Muscle of leg (tissue), 16 donors: ENCODE measurements around the gene TNFSF13. TPM values are rescaled to one million over a fixed set of nuclear protein-coding genes. Genes with fewer than 3 reads are reported as not detected.

Experiments
- DNase-seq: peaks from one replicate; pipeline ENCODE4 v3.0.0; 2013
- H3K27ac ChIP-seq: one replicate; pipeline ENCODE4 v1.5.1; 2013; ENCODE audit warnings: mild to moderate bottlenecking, low read length, control low read depth
- H3K27me3 ChIP-seq: one replicate; pipeline ENCODE4 v1.6.1; 2013; ENCODE audit warnings: low read length; ENCODE audit not compliant: control insufficient read depth, insufficient read depth
- H3K36me3 ChIP-seq: one replicate; pipeline ENCODE4 v1.6.1; 2013; ENCODE audit warnings: low read length; ENCODE audit not compliant: control insufficient read depth, insufficient read depth
- H3K4me1 ChIP-seq: one replicate; pipeline ENCODE4 v1.6.1; 2013; ENCODE audit warnings: low read length; ENCODE audit not compliant: control insufficient read depth, insufficient read depth
- H3K4me3 ChIP-seq: one replicate; pipeline ENCODE4 v1.5.1; 2013; ENCODE audit warnings: low read length, control low read depth
- H3K9me3 ChIP-seq: replicated peaks from 2 replicates; pipeline ENCODE4 v1.6.1; 2013; ENCODE audit warnings: low read depth, low read length; ENCODE audit not compliant: control insufficient read depth
- WGBS: methylation state at CpG from one replicate; pipeline ENCODE4 v1.1.5; 2013; ENCODE audit warnings: missing lambda C conversion rate; ENCODE audit not compliant: insufficient coverage; 5-methylcytosine and 5-hydroxymethylcytosine counted together
- long read RNA-seq, 11 donors: transcript quantifications; one replicate each; lab custom pipeline, GENCODE V29; 2026
- polyA plus RNA-seq, 8 donors: library from polyadenylated mRNA; unstranded; fragments of 120-200 nt; gene quantifications; one replicate each; pipeline versions ENCODE4 v1.2.1 to v1.2.3, GENCODE V29; 2013; ENCODE audit warnings: inconsistent platforms in 1 of 8, low replicate concordance in 1 of 8; ENCODE audit not compliant: insufficient read length in 8 of 8, insufficient read depth in 1 of 8
- total RNA-seq: library from RNA; stranded (reverse); fragments of 120-200 nt; gene quantifications from one replicate; pipeline ENCODE4 v1.2.4, GENCODE V29; 2013

The TNFSF13 gene, protein sequence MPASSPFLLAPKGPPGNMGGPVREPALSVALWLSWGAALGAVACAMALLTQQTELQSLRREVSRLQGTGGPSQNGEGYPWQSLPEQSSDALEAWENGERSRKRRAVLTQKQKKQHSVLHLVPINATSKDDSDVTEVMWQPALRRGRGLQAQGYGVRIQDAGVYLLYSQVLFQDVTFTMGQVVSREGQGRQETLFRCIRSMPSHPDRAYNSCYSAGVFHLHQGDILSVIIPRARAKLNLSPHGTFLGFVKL
- 2.2 TPM for total RNA-seq
- polyA plus RNA-seq: 1 to 10 TPM; 3.5 to 5.9 (median 4.3) TPM
- long read RNA-seq, donor 1: 0 reads
- long read RNA-seq, donor 2: 0 reads
- long read RNA-seq, donor 3: 0 reads
- long read RNA-seq, donor 4, partial matches to known transcripts: 0 of 1 reads
- long read RNA-seq, donor 4, other reads (novel, unspliced or antisense): 0 of 1 reads
- long read RNA-seq, donor 5, partial matches to known transcripts: 0 of 3 reads
- long read RNA-seq, donor 5, other reads (novel, unspliced or antisense): 0 of 3 reads
- long read RNA-seq, donor 6, partial matches to known transcripts: 0 of 1 reads
- long read RNA-seq, donor 6, other reads (novel, unspliced or antisense): 0 of 1 reads
- long read RNA-seq, donor 7, partial matches to known transcripts: 0 of 1 reads
- long read RNA-seq, donor 7, other reads (novel, unspliced or antisense): 0 of 1 reads
- long read RNA-seq, donor 8: 0 reads
- long read RNA-seq, donor 9, partial matches to known transcripts: 0 of 2 reads
- long read RNA-seq, donor 9, other reads (novel, unspliced or antisense): 0 of 2 reads
- long read RNA-seq, donor 10, partial matches to known transcripts: 0 of 2 reads
- long read RNA-seq, donor 10, other reads (novel, unspliced or antisense): 0 of 2 reads
- long read RNA-seq, donor 11: 0 reads

DNA sequence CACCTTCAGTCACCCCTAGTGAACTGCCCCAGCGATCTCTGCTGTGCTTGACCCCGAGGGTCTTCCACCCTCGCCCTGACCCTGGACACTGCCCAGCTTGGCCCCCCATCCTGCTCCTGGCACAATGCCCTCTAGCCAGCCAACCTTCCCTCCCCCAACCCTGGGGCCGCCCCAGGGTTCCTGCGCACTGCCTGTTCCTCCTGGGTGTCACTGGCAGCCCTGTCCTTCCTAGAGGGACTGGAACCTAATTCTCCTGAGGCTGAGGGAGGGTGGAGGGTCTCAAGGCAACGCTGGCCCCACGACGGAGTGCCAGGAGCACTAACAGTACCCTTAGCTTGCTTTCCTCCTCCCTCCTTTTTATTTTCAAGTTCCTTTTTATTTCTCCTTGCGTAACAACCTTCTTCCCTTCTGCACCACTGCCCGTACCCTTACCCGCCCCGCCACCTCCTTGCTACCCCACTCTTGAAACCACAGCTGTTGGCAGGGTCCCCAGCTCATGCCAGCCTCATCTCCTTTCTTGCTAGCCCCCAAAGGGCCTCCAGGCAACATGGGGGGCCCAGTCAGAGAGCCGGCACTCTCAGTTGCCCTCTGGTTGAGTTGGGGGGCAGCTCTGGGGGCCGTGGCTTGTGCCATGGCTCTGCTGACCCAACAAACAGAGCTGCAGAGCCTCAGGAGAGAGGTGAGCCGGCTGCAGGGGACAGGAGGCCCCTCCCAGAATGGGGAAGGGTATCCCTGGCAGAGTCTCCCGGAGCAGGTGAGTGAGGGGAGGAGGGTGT, at the start of gene TNFSF13:
TSS of gene TNFSF13 (plus strand) at position 207 of the 776 bp plus-strand sequence. CDS start at position 497, 290 bp downstream.
- peak within 1 kb of the TSS; percentile 22 for H3K4me3 ChIP-seq

DNA sequence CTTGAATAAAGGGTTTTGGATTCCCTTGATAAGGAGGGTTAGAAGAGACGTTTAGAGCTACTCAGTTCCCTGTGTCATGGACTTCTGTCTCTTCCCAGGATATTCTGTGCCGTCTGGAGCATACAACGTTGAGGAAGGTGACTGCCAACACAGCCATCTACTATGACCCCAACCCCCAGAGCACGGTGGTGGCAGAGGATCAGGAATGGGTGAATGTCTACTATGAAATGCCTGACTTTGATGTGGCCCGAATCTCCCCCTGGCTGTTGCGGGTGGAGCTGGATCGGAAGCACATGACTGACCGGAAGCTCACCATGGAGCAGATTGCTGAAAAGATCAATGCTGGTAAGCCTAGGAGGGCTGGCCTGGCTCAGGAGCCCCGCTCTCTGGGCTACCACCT, 49.7 kb upstream of the TNFSF13 start:
- Histone ChIP-seq H3K4me1 (peaks cover 4% of the 10 kb centered on the region), H3K27ac (no peak overlapping the region), H3K9me3 (no peaks in the 10 kb centered on the region), H3K27me3 (no peaks in the 10 kb centered on the region), H3K4me3 (no peak overlapping the region), H3K36me3 (peaks cover 73% of the 10 kb centered on the region)
- DNase-seq: no peak
- WGBS: 95% methylated on average over 4 of the region's 9 CpGs

More for the DNA sequence above, at the start of gene TNFSF13:
- no peak for DNase-seq
- 36% methylated on average over 14 of the region's 16 CpGs for WGBS
- no peaks in the 10 kb centered on the region for H3K9me3 ChIP-seq
- peaks cover 53% of the 10 kb centered on the region for H3K4me1 ChIP-seq
- H3K36me3 ChIP-seq: peaks cover 11% of the 10 kb centered on the region
- H3K27me3 ChIP-seq: no peaks in the 10 kb centered on the region
- peak within 1 kb of the TSS; percentile 98 for H3K27ac ChIP-seq

GRCh38 chr17:7509937-7510336, 48.6 kb upstream of the TNFSF13 start:
- peak overlapping the region; percentile 35 for H3K27ac ChIP-seq
- H3K4me3 ChIP-seq: no peak overlapping the region
- H3K36me3 ChIP-seq: peaks cover 77% of the 10 kb centered on the region
- H3K4me1 ChIP-seq: peaks cover 4% of the 10 kb centered on the region
- H3K9me3 ChIP-seq: no peaks in the 10 kb centered on the region
- WGBS: 70% methylated on average over 1 of the region's 5 CpGs
- no peaks in the 10 kb centered on the region for H3K27me3 ChIP-seq
- peak; percentile 51 for DNase-seq

- Histone ChIP-seq H3K9me3 (no peaks in the 10 kb centered on the region), H3K4me3 (no peak overlapping the region), H3K4me1 (peaks cover 4% of the 10 kb centered on the region), H3K27me3 (no peaks in the 10 kb centered on the region), H3K27ac (no peak overlapping the region), H3K36me3 (peaks cover 79% of the 10 kb centered on the region)
- DNase-seq: no peak
- 83% methylated on average over 9 of the region's 10 CpGs for WGBS
Measured at GRCh38 chr17:7511108-7511507, 47.4 kb upstream of the TNFSF13 start.

DNA sequence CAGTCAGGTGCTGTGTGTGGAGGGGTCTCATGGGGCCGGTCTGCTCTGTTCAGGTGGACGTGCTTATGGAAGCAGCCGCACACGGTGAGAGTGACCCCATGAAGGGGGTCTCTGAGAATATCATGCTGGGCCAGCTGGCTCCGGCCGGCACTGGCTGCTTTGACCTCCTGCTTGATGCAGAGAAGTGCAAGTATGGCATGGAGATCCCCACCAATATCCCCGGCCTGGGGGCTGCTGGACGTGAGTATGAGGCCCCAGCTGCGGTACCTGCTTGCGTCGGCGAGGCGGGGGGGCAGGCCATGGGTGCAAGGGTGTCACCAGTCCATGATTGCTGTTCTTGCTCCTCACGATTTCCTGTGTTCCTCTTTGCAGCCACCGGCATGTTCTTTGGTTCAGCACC, 46.4 kb upstream of the TNFSF13 start:
- 87% methylated on average over 15 of the region's 15 CpGs for WGBS
- peaks cover 4% of the 10 kb centered on the region for H3K4me1 ChIP-seq
- H3K4me3 ChIP-seq: no peak overlapping the region
- H3K36me3 ChIP-seq: peaks cover 72% of the 10 kb centered on the region
- H3K27ac ChIP-seq: no peak overlapping the region
- no peaks in the 10 kb centered on the region for H3K9me3 ChIP-seq
- DNase-seq: no peak
- H3K27me3 ChIP-seq: no peaks in the 10 kb centered on the region

DNA sequence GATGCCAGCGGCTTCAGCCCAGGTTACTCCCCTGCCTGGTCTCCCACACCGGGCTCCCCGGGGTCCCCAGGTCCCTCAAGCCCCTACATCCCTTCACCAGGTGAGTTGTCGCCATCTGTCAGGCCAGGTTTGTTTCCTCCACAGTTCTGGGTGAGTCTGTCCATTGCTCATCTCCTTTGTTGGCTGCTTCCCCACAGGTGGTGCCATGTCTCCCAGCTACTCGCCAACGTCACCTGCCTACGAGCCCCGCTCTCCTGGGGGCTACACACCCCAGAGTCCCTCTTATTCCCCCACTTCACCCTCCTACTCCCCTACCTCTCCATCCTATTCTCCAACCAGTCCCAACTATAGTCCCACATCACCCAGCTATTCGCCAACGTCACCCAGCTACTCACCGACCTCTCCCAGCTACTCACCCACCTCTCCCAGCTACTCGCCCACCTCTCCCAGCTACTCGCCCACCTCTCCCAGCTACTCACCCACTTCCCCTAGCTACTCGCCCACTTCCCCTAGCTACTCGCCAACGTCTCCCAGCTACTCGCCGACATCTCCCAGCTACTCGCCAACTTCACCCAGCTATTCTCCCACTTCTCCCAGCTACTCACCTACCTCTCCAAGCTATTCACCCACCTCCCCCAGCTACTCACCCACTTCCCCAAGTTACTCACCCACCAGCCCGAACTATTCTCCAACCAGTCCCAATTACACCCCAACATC, 45.6 kb upstream of the TNFSF13 start:
- no peak for DNase-seq
- peaks cover 69% of the 10 kb centered on the region for H3K36me3 ChIP-seq
- H3K4me3 ChIP-seq: no peak overlapping the region
- H3K9me3 ChIP-seq: no peaks in the 10 kb centered on the region
- WGBS: 88% methylated on average over 20 of the region's 20 CpGs
- H3K27me3 ChIP-seq: no peaks in the 10 kb centered on the region
- no peak overlapping the region for H3K27ac ChIP-seq
- peaks cover 4% of the 10 kb centered on the region for H3K4me1 ChIP-seq

- 67% methylated on average over 15 of the region's 17 CpGs for WGBS
- Histone ChIP-seq H3K4me3 (no peak overlapping the region), H3K36me3 (peaks cover 59% of the 10 kb centered on the region), H3K4me1 (peaks cover 4% of the 10 kb centered on the region), H3K9me3 (no peaks in the 10 kb centered on the region), H3K27me3 (no peaks in the 10 kb centered on the region), H3K27ac (no peak overlapping the region)
- no peak for DNase-seq
Measured at GRCh38 chr17:7513850-7514419, 44.6 kb upstream of the TNFSF13 start.

GRCh38 chr17:7515911-7516610, 42.5 kb upstream of the TNFSF13 start:
- WGBS: 91% methylated on average over 9 of the region's 13 CpGs
- no peaks in the 10 kb centered on the region for H3K9me3 ChIP-seq
- H3K27ac ChIP-seq: no peak overlapping the region
- no peaks in the 10 kb centered on the region for H3K27me3 ChIP-seq
- no peak overlapping the region for H3K4me3 ChIP-seq
- peaks cover 40% of the 10 kb centered on the region for H3K36me3 ChIP-seq
- H3K4me1 ChIP-seq: no peaks in the 10 kb centered on the region
- DNase-seq: no peak

- no peaks in the 10 kb centered on the region for H3K4me1 ChIP-seq
- no peak for DNase-seq
- WGBS: 34% methylated on average over 5 of the region's 10 CpGs
- no peak overlapping the region for H3K27ac ChIP-seq
- H3K36me3 ChIP-seq: no peaks in the 10 kb centered on the region
- H3K9me3 ChIP-seq: peaks cover 3% of the 10 kb centered on the region
- H3K27me3 ChIP-seq: no peaks in the 10 kb centered on the region
- H3K4me3 ChIP-seq: no peak overlapping the region
Measured at GRCh38 chr17:7523033-7523432, 35.5 kb upstream of the TNFSF13 start.
